H1 (cell line): Measurements from ENCODE around the gene ADAMTS13. TPM values are rescaled to one million over a fixed set of nuclear protein-coding genes. Genes with fewer than 3 reads are reported as not detected.

Source experiments
- CHD1 ChIP-seq: IDR thresholded peaks from 2 replicates; pipeline ENCODE4 v1.6.1; 2012; ENCODE audit warnings: low read depth, low read length, improper control_type of control experiment
- CHD7 ChIP-seq: fragments of 300-600 bp; sonication (generic); IDR thresholded peaks from 2 replicates; pipeline ENCODE4 v1.7.1; 2012; ENCODE audit warnings: low read length, moderate library complexity, mild to moderate bottlenecking, inconsistent platforms; ENCODE audit not compliant: insufficient replicate concordance
- SAP30 ChIP-seq: fragments of 300-600 bp; sonication (generic); IDR thresholded peaks from 2 replicates; pipeline ENCODE4 v1.7.1; 2012; ENCODE audit warnings: low read length, moderate library complexity, mild to moderate bottlenecking, inconsistent platforms; ENCODE audit not compliant: insufficient read depth, insufficient replicate concordance
- YY1 ChIP-seq: IDR thresholded peaks from 2 replicates; pipeline ENCODE4 v1.6.1; 2011; ENCODE audit warnings: low read depth, mild to moderate bottlenecking, low read length
- polyA plus RNA-seq, 7 experiments: library from polyadenylated mRNA; depleted of rRNA in 3 of 7; stranded (reverse) in 5 of 7; unstranded in 2 of 7; fragments of >200 nt in 5 of 7; fragments of 200-250 nt in 2 of 7; gene quantifications; 1 replicate in 5 of 7; 2 replicates in 1 of 7; 4 replicates in 1 of 7; pipeline versions ENCODE4 v1.2.1 to v1.2.3, GENCODE V29; 2011 to 2013; ENCODE audit warnings: missing spikeins in 2 of 7, mixed read lengths in 2 of 7
- total RNA-seq: library from RNA; stranded (reverse); fragmentation: NEBNext Ultra II Directional; extraction: Animal tissue kit (Norgen Biotek cat#: 25700); gene quantifications from 2 replicates; pipeline ENCODE4 v1.2.1, GENCODE V29; 2021

The ADAMTS13 gene
- total and polyA plus RNA-seq, 2 of the 8 experiments (the other 6 are each of a cell fraction or from before 2014, with no cell fraction given) = 4.4 to 5.8 TPM

GRCh38 chr9:133494636-133495326, 72.6 kb downstream of the ADAMTS13 start (continued):
- TF ChIP-seq YY1 (no peak), SAP30 (no peak), CHD1 (no peak), CHD7 (no peak)
